CD8-positive, alpha-beta memory T cell (primary cell): ENCODE measurements around the gene CER1. TPM values are rescaled to one million over a fixed set of nuclear protein-coding genes. Genes with fewer than 3 reads are reported as not detected.

Experiments used
- CTCF ChIA-PET: fragments of 350-600 bp; sonication (Branson Sonifier 250); formaldehyde crosslinking; loops from one replicate; lab custom pipeline; 2021; ENCODE audit warnings: antibody characterized with exemption; lab: Charles Lee
- POLR2A ChIA-PET: fragments of 350-600 bp; sonication (Branson Sonifier 250); formaldehyde crosslinking; loops from one replicate; lab custom pipeline; 2021; ENCODE audit warnings: antibody characterized with exemption; lab: Charles Lee
- DNase-seq, 5 donors: peaks; one replicate each; pipeline versions ENCODE4 v3.0.0 to v3.0.0-alpha.2; 2020 to 2022; ENCODE audit warnings: mixed read lengths in 1 of 5
- H3K27ac ChIP-seq: one replicate; pipeline ENCODE4 v1.7.0; 2013; ENCODE audit warnings: low read depth, mild to moderate bottlenecking, low read length, moderate library complexity
- H3K27me3 ChIP-seq: 2 replicates; pipeline ENCODE4 v1.7.0; 2013; ENCODE audit warnings: low read length, mild to moderate bottlenecking; ENCODE audit not compliant: insufficient read depth, poor library complexity, severe bottlenecking
- H3K36me3 ChIP-seq: 2 replicates; pipeline ENCODE4 v1.7.0; 2013; ENCODE audit warnings: mild to moderate bottlenecking, low read length, moderate library complexity; ENCODE audit not compliant: insufficient read depth
- H3K4me1 ChIP-seq: 2 replicates; pipeline ENCODE4 v1.7.0; 2013; ENCODE audit warnings: mild to moderate bottlenecking, low read length, moderate library complexity; ENCODE audit not compliant: insufficient read depth
- H3K4me3 ChIP-seq: 2 replicates; pipeline ENCODE4 v1.7.0; 2013; ENCODE audit warnings: mild to moderate bottlenecking, low read length
- H3K9me3 ChIP-seq: 2 replicates; pipeline ENCODE4 v1.7.0; 2013; ENCODE audit warnings: mild to moderate bottlenecking, low read length
- H3K27ac Mint-ChIP-seq, 8 donors: one replicate each; pipeline ENCODE4 v1.8.0; 2020 to 2021; ENCODE audit warnings: mixed read lengths in 8 of 8, mild to moderate bottlenecking in 6 of 8, inconsistent platforms in 3 of 8, moderate library complexity in 3 of 8
- H3K27me3 Mint-ChIP-seq, 2 donors: one replicate each; pipeline ENCODE4 v1.8.0; 2020 to 2021; ENCODE audit warnings: mixed read lengths in 2 of 2, mild to moderate bottlenecking in 1 of 2, moderate library complexity in 1 of 2
- H3K36me3 Mint-ChIP-seq, 3 donors: one replicate each; pipeline ENCODE4 v1.8.0; 2020 to 2021; ENCODE audit warnings: mixed read lengths in 3 of 3, inconsistent platforms in 1 of 3, mild to moderate bottlenecking in 1 of 3
- H3K4me1 Mint-ChIP-seq, 3 donors: one replicate each; pipeline ENCODE4 v1.8.0; 2020 to 2021; ENCODE audit warnings: mixed read lengths in 3 of 3, inconsistent platforms in 1 of 3, mild to moderate bottlenecking in 1 of 3
- H3K4me3 Mint-ChIP-seq, 7 donors: one replicate each; pipeline ENCODE4 v1.8.0; 2020 to 2021; ENCODE audit warnings: mixed read lengths in 7 of 7, mild to moderate bottlenecking in 6 of 7, moderate library complexity in 4 of 7, inconsistent platforms in 2 of 7
- H3K9me3 Mint-ChIP-seq, 5 donors: one replicate each; pipeline ENCODE4 v1.8.0; 2020 to 2022; ENCODE audit warnings: mixed read lengths in 5 of 5, mild to moderate bottlenecking in 3 of 5, moderate library complexity in 2 of 5, inconsistent platforms in 1 of 5
- polyA plus RNA-seq: library from polyadenylated mRNA; unstranded; fragments of 300-500 nt; fragmentation: Illumina TruSeq; gene quantifications from one replicate; pipeline ENCODE4 v1.2.3, GENCODE V29; 2021
- total RNA-seq, 2 experiments: library from RNA; stranded (reverse); gene quantifications; one replicate each; pipeline ENCODE4 v1.2.3, GENCODE V29; 2021

CER1 gene
- total and polyA plus RNA-seq, 3 experiments from 2014 or later: not detected

DNA sequence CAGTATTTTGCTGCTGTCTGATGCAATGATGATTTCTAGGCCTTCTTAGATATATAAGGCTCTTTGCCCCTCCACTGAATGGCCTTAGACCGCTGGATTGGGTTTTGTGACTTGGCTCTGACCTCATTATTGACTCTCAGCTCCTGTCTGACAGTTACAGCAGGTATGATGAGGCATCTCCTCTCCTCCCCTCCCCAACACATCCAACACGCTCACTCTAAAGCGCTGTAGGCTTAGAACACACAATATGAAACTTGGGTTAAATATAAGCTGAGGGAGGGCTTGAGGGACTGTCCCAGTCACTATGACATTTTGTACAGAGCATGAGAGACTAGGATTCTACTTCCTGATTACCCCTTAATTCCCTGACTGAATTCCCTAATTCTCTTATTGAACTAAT, 18.8 kb upstream of the CER1 start:
- Histone ChIP-seq H3K27me3 (no peaks in the 10 kb centered on the region), H3K27ac (no peak overlapping the region), H3K4me3 (no peak overlapping the region), H3K4me1 (no peaks in the 10 kb centered on the region), H3K9me3 (no peaks in the 10 kb centered on the region), H3K36me3 (no peaks in the 10 kb centered on the region)
- Mint-ChIP-seq H3K27ac (no peak overlapping the region), H3K9me3 (peaks cover 0 to 2% (median 0%) of the 10 kb centered on the region in 5 donors), H3K4me3 (no peak overlapping the region), H3K4me1 (no peaks in the 10 kb centered on the region), H3K36me3 (no peaks in the 10 kb centered on the region), H3K27me3 (peaks cover 3 to 18% of the 10 kb centered on the region in 2 donors)
- POLR2A ChIA-PET: no interaction called here
- CTCF ChIA-PET: no interaction called here
- no peak for DNase-seq

- Histone ChIP-seq H3K36me3 (no peaks in the 10 kb centered on the region), H3K27ac (no peak overlapping the region), H3K4me1 (no peaks in the 10 kb centered on the region), H3K27me3 (no peaks in the 10 kb centered on the region), H3K4me3 (no peak overlapping the region), H3K9me3 (no peaks in the 10 kb centered on the region)
- Mint-ChIP-seq H3K27ac (no peak overlapping the region), H3K4me1 (no peaks in the 10 kb centered on the region), H3K4me3 (no peak overlapping the region), H3K27me3 (peaks cover 0 to 20% of the 10 kb centered on the region in 2 donors), H3K36me3 (no peaks in the 10 kb centered on the region), H3K9me3 (no peaks in the 10 kb centered on the region)
- ChIA-PET CTCF (no interaction called here), POLR2A (no interaction called here)
- DNase-seq: no peak
These were observed 10.6 kb upstream of the CER1 start for GRCh38 chr9:14733133-14733532.

- no peak overlapping the region for H3K4me3 Mint-ChIP-seq
- ChIA-PET POLR2A (no interaction called here), CTCF (no interaction called here)
- Histone ChIP-seq H3K27me3 (no peaks in the 10 kb centered on the region), H3K4me1 (no peaks in the 10 kb centered on the region), H3K27ac (no peak overlapping the region), H3K36me3 (no peaks in the 10 kb centered on the region), H3K9me3 (no peaks in the 10 kb centered on the region), H3K4me3 (no peak overlapping the region)
- no peaks in the 10 kb centered on the region for H3K36me3 Mint-ChIP-seq
- no peak for DNase-seq
- no peaks in the 10 kb centered on the region for H3K9me3 Mint-ChIP-seq
- H3K27me3 Mint-ChIP-seq: peaks cover 0 to 11% of the 10 kb centered on the region in 2 donors
- H3K4me1 Mint-ChIP-seq: no peaks in the 10 kb centered on the region
- no peak overlapping the region for H3K27ac Mint-ChIP-seq
These were observed 8.9 kb upstream of the CER1 start for GRCh38 chr9:14731294-14731981.

DNA sequence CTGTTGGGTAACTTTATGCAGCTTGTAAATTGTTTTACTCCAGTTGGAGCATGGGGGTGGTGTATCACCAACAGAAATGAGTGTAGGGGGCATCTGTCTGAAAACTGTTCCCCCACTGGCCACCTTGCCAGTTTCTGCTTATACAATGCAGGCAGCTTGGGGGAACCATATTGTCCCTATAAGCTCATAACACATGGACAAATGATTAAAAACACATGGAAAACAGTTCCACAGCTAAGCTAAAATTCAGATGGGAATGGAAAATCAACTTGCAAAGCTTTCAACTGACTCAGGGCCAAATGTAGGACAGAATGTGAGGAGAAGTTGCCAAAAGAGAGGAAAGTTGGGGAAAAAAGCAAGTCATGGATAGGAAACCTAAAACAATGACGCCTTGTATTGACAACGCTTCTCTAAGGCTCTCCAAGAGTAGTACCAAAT, 7.9 kb upstream of the CER1 start:
- no peaks in the 10 kb centered on the region for H3K36me3 ChIP-seq
- no peaks in the 10 kb centered on the region for H3K9me3 Mint-ChIP-seq
- peaks cover 0 to 11% of the 10 kb centered on the region in 2 donors for H3K27me3 Mint-ChIP-seq
- no peaks in the 10 kb centered on the region for H3K4me1 ChIP-seq
- H3K27ac Mint-ChIP-seq: no peak overlapping the region
- H3K4me3 Mint-ChIP-seq: no peak overlapping the region
- POLR2A ChIA-PET: no interaction called here
- no peaks in the 10 kb centered on the region for H3K4me1 Mint-ChIP-seq
- no peaks in the 10 kb centered on the region for H3K36me3 Mint-ChIP-seq
- H3K9me3 ChIP-seq: no peaks in the 10 kb centered on the region
- no peak overlapping the region for H3K27ac ChIP-seq
- CTCF ChIA-PET: no interaction called here
- no peaks in the 10 kb centered on the region for H3K27me3 ChIP-seq
- H3K4me3 ChIP-seq: no peak overlapping the region
- no peak for DNase-seq

DNA sequence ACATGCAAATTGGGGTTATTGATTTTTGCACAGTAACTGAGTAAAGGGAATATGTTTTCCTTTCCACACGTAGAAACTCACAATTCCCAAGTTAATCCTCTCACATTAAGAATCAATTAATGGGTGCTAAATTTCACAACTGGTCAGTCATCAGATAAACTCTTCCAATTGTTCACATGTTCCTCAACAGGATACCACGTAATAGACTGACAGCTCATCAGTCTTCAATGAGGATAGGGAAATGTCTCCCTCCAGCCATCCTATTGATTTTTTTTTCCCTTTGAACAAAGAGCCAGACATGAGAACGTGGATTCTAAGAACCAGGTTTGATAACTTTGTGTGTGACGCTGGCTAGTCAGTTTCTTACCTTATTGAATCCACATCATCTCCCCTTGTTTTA, 768 bp upstream of the CER1 start:
- ChIA-PET POLR2A (no interaction called here), CTCF (no interaction called here)
- Mint-ChIP-seq H3K4me1 (no peaks in the 10 kb centered on the region), H3K36me3 (no peaks in the 10 kb centered on the region), H3K9me3 (no peaks in the 10 kb centered on the region), H3K4me3 (no peak overlapping the region), H3K27me3 (peaks cover 9 to 26% of the 10 kb centered on the region in 2 donors), H3K27ac (no peak overlapping the region)
- H3K27me3 ChIP-seq: no peaks in the 10 kb centered on the region
- no peak overlapping the region for H3K27ac ChIP-seq
- no peak for DNase-seq
- no peaks in the 10 kb centered on the region for H3K4me1 ChIP-seq
- H3K36me3 ChIP-seq: no peaks in the 10 kb centered on the region
- H3K4me3 ChIP-seq: no peak overlapping the region
- H3K9me3 ChIP-seq: no peaks in the 10 kb centered on the region

- DNase-seq: no peak
- no peak overlapping the region for H3K4me3 Mint-ChIP-seq
- H3K27ac Mint-ChIP-seq: no peak overlapping the region
- Histone ChIP-seq H3K4me1 (no peaks in the 10 kb centered on the region), H3K27ac (no peak overlapping the region), H3K27me3 (no peaks in the 10 kb centered on the region), H3K9me3 (no peaks in the 10 kb centered on the region), H3K36me3 (no peaks in the 10 kb centered on the region), H3K4me3 (no peak overlapping the region)
- ChIA-PET CTCF (no interaction called here), POLR2A (no interaction called here)
- peaks cover 10 to 21% of the 10 kb centered on the region in 2 donors for H3K27me3 Mint-ChIP-seq
- no peaks in the 10 kb centered on the region for H3K9me3 Mint-ChIP-seq
- no peaks in the 10 kb centered on the region for H3K36me3 Mint-ChIP-seq
- H3K4me1 Mint-ChIP-seq: no peaks in the 10 kb centered on the region
These were observed 3.2 kb downstream of the CER1 start for GRCh38 chr9:14719231-14719923.

- H3K4me3 Mint-ChIP-seq: no peak overlapping the region
- H3K27me3 ChIP-seq: no peaks in the 10 kb centered on the region
- H3K27ac Mint-ChIP-seq: no peak overlapping the region
- no peaks in the 10 kb centered on the region for H3K4me1 ChIP-seq
- no peak overlapping the region for H3K27ac ChIP-seq
- ChIA-PET POLR2A (no interaction called here), CTCF (no interaction called here)
- no peaks in the 10 kb centered on the region for H3K36me3 ChIP-seq
- no peak overlapping the region for H3K4me3 ChIP-seq
- peaks cover 4 to 8% of the 10 kb centered on the region in 2 donors for H3K27me3 Mint-ChIP-seq
- DNase-seq: no peak
- no peaks in the 10 kb centered on the region for H3K4me1 Mint-ChIP-seq
- H3K36me3 Mint-ChIP-seq: no peaks in the 10 kb centered on the region
- no peaks in the 10 kb centered on the region for H3K9me3 ChIP-seq
- H3K9me3 Mint-ChIP-seq: peaks cover 0 to 2% (median 0%) of the 10 kb centered on the region in 5 donors
These were observed 7.4 kb downstream of the CER1 start for GRCh38 chr9:14715102-14715501.

- CTCF ChIA-PET: no interaction called here
These were observed 9.3 kb downstream of the CER1 start for GRCh38 chr9:14713187-14713767.

More at GRCh38 chr9:14713187-14713767, 9.3 kb downstream of the CER1 start:
- peaks cover 10 to 18% of the 10 kb centered on the region in 2 donors for H3K27me3 Mint-ChIP-seq
- Histone ChIP-seq H3K27me3 (no peaks in the 10 kb centered on the region), H3K36me3 (no peaks in the 10 kb centered on the region), H3K4me1 (no peaks in the 10 kb centered on the region), H3K27ac (no peak overlapping the region), H3K9me3 (no peaks in the 10 kb centered on the region), H3K4me3 (no peak overlapping the region)
- no peak overlapping the region for H3K4me3 Mint-ChIP-seq
- H3K27ac Mint-ChIP-seq: no peak overlapping the region
- peaks cover 0 to 4% (median 0%) of the 10 kb centered on the region in 3 donors for H3K36me3 Mint-ChIP-seq
- H3K4me1 Mint-ChIP-seq: no peaks in the 10 kb centered on the region
- no peak for DNase-seq
- H3K9me3 Mint-ChIP-seq: peaks cover 0 to 8% (median 4%) of the 10 kb centered on the region in 5 donors
- POLR2A ChIA-PET: no interaction called here
